H1 (cell line): ENCODE results near the gene SLC5A4. TPM values are rescaled to one million over a fixed set of nuclear protein-coding genes. Genes with fewer than 3 reads are reported as not detected.
A peak's percentile ranks its signal among the peaks of the same experiment; 100 is the strongest.

Experiments used
- CREB1 ChIP-seq: IDR thresholded peaks from 2 replicates; pipeline ENCODE4 v1.6.1; 2012; ENCODE audit warnings: inconsistent platforms
- GABPA ChIP-seq: IDR thresholded peaks from 2 replicates; pipeline ENCODE4 v1.6.1; 2011; ENCODE audit warnings: mild to moderate bottlenecking, low read length, moderate library complexity, borderline replicate concordance; ENCODE audit not compliant: insufficient read depth
- NRF1 ChIP-seq: IDR thresholded peaks from 2 replicates; pipeline ENCODE4 v1.6.1; 2011; ENCODE audit warnings: mild to moderate bottlenecking, low read depth, low read length, improper control_type of control experiment
- SAP30 ChIP-seq: fragments of 300-600 bp; sonication (generic); IDR thresholded peaks from 2 replicates; pipeline ENCODE4 v1.7.1; 2012; ENCODE audit warnings: low read length, moderate library complexity, mild to moderate bottlenecking, inconsistent platforms; ENCODE audit not compliant: insufficient read depth, insufficient replicate concordance
- polyA plus RNA-seq, 7 experiments: library from polyadenylated mRNA; depleted of rRNA in 3 of 7; stranded (reverse) in 5 of 7; unstranded in 2 of 7; fragments of >200 nt in 5 of 7; fragments of 200-250 nt in 2 of 7; gene quantifications; 1 replicate in 5 of 7; 2 replicates in 1 of 7; 4 replicates in 1 of 7; pipeline versions ENCODE4 v1.2.1 to v1.2.3, GENCODE V29; 2011 to 2013; ENCODE audit warnings: missing spikeins in 2 of 7, mixed read lengths in 2 of 7
- total RNA-seq: library from RNA; stranded (reverse); fragmentation: NEBNext Ultra II Directional; extraction: Animal tissue kit (Norgen Biotek cat#: 25700); gene quantifications from 2 replicates; pipeline ENCODE4 v1.2.1, GENCODE V29; 2021

SLC5A4 gene
- total and polyA plus RNA-seq, 2 of the 8 experiments (the other 6 are each of a cell fraction or from before 2014, with no cell fraction given) = 0.17 TPM; not detected in 1

DNA sequence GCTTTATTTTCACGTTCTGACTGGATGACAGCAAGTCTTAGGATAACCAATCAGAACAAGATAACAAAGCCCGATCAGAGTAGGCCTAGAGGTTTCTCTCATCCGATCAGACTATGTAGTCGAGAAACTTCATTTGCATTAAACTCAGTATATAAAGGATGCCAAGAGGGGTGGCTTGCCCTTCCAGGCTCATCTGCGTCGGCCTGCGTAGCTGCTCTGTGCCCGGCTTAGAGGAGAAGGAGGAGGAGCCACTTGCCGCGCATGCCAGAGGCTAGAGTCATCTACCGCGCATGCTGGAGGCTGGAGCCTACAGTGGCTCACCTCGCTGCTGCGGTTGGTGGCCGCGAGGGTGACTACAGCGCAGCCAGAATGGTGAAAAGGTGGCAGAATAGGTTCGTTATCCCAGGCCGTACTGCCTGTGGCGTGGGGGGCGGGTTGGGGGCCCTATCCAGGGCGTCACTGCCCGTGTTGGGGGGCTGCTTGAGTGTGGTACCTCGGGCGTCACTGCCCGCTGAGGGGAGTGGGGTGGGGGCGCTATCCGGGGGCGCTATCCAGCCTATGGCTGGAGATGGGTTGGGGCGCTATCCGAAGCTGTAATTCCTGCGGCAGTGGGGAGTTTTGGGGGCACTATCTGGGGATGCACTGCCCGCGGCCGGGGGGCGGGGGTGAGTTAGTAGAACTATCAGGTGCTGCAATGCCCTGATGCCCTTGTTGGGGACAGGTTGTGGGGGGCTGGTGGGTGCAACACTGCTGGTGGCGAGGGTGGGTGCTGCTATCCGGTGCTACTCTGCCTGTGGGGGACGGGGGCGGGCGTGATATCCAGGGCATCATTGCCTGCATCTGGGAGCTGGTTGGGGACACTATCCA is 50.1 kb downstream of the SLC5A4 start, which contains the start of gene RFPL2 (continued):
- TF ChIP-seq SAP30 = peak; percentile 7
- peak; percentile 57 for TF ChIP-seq CREB1
- no peak for TF ChIP-seq GABPA
- TF ChIP-seq NRF1 = peak; percentile 31; the same call in 1 of the 2 replicates
